OCI-LY1 (cell line): ENCODE results near the gene MRPL14.

Source experiments
- EZH2 ChIP-seq: fragments of 200-600 bp; sonication (generic), shearing (Covaris generic); IDR thresholded peaks from 2 replicates; pipeline ENCODE4 v1.8.0; 2017; ENCODE audit warnings: borderline replicate concordance, mixed run types, mild to moderate bottlenecking, antibody characterized with exemption, low read length, moderate library complexity, mixed read lengths
- TF ChIP-seq, protein P1 (sequence below): fragments of 200-600 bp; sonication (generic), shearing (Covaris generic); IDR thresholded peaks from 2 replicates; pipeline ENCODE4 v1.5.1; 2017; ENCODE audit warnings: mild to moderate bottlenecking, antibody characterized with exemption, low read length, moderate library complexity, mixed read lengths

GRCh38 chr6:44072959-44073611, 54.2 kb downstream of the MRPL14 start:
- TF ChIP-seq, protein P1, sequence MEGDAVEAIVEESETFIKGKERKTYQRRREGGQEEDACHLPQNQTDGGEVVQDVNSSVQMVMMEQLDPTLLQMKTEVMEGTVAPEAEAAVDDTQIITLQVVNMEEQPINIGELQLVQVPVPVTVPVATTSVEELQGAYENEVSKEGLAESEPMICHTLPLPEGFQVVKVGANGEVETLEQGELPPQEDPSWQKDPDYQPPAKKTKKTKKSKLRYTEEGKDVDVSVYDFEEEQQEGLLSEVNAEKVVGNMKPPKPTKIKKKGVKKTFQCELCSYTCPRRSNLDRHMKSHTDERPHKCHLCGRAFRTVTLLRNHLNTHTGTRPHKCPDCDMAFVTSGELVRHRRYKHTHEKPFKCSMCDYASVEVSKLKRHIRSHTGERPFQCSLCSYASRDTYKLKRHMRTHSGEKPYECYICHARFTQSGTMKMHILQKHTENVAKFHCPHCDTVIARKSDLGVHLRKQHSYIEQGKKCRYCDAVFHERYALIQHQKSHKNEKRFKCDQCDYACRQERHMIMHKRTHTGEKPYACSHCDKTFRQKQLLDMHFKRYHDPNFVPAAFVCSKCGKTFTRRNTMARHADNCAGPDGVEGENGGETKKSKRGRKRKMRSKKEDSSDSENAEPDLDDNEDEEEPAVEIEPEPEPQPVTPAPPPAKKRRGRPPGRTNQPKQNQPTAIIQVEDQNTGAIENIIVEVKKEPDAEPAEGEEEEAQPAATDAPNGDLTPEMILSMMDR: no peak
- no peak for TF ChIP-seq EZH2
